ENCODE data around the gene DISC1. TPM values are rescaled to one million over a fixed set of nuclear protein-coding genes. Genes with fewer than 3 reads are reported as not detected.
"Not testable (repeated sequence)": the region's sequence is repeated elsewhere in the genome, so short reads cannot be mapped to it uniquely, and the experiment has no call there.

The DISC1 gene
- total and polyA plus RNA-seq, 7 donors: 1.2 to 14.1 (median 5.8) TPM

DNA sequence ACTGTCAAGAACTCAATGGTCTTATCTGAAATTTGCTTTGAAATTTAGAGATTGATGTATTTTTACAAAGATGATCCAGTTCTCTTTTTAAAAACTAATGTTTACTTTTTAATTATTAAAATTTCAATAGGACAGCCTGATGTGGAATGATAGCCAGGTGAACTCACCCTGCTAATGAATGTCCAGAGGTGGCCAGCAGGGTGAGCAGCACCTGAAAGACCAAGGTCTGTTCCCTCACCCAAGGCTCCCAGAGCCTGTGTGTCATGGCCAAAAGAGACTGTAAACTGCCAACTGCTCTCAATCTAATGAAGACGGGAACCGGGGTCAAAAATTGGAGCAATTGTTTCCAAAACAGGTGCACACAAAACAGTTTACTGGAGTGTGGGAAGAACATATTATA lies 340.4 kb downstream of the DISC1 start:
- TF ChIP-seq POLR2AphosphoS5 (IDR thresholded peaks at IDR 0.05): no peak
- no peak for TF ChIP-seq POLR2A (IDR thresholded peaks at IDR 0.05)
- no peak for TF ChIP-seq CTCF (IDR thresholded peaks at IDR 0.05)
- no peak for TF ChIP-seq EP300 (IDR thresholded peaks at IDR 0.05)
- H3K4me1 ChIP-seq: no peaks in the 10 kb centered on the region
- intact Hi-C loops (cut with DNase I): no loop called here
- H3K27me3 ChIP-seq: no peaks in the 10 kb centered on the region
- H3K27ac ChIP-seq: no peak overlapping the region
- H3K4me3 ChIP-seq: no peak overlapping the region
- DNase-seq: no peak
- WGBS, 2 donors: 92 to 99% methylated on average over 2 of the region's 2 CpGs
- no peaks in the 10 kb centered on the region for H3K9me3 ChIP-seq
- no peaks in the 10 kb centered on the region for H3K36me3 ChIP-seq

- DNase-seq: no peak
- TF ChIP-seq EP300 (IDR thresholded peaks at IDR 0.05) (no peak), POLR2A (IDR thresholded peaks at IDR 0.05) (no peak), POLR2AphosphoS5 (IDR thresholded peaks at IDR 0.05) (no peak), CTCF (IDR thresholded peaks at IDR 0.05) (no peak)
- intact Hi-C loops (cut with DNase I): no loop called here
- no peak overlapping the region for H3K4me3 ChIP-seq
- WGBS, 2 donors: 27 to 58% methylated on average over 1 of the region's 1 CpG
- H3K27me3 ChIP-seq: no peaks in the 10 kb centered on the region
- H3K9me3 ChIP-seq: no peaks in the 10 kb centered on the region
- no peaks in the 10 kb centered on the region for H3K4me1 ChIP-seq
- H3K27ac ChIP-seq: no peak overlapping the region
- H3K36me3 ChIP-seq: no peaks in the 10 kb centered on the region
Observed at GRCh38 chr1:231969076-231969475, 342.5 kb downstream of the DISC1 start.

- H3K9me3 ChIP-seq; H3K4me1 ChIP-seq; DNase-seq; H3K27ac ChIP-seq; H3K4me3 ChIP-seq; H3K36me3 ChIP-seq; H3K27me3 ChIP-seq; intact Hi-C loops (cut with DNase I): not testable (repeated sequence)
- WGBS, 2 donors: 93 to 94% methylated on average over 5 of the region's 5 CpGs
Observed at GRCh38 chr1:231969761-231970160, 343.2 kb downstream of the DISC1 start.

DNA sequence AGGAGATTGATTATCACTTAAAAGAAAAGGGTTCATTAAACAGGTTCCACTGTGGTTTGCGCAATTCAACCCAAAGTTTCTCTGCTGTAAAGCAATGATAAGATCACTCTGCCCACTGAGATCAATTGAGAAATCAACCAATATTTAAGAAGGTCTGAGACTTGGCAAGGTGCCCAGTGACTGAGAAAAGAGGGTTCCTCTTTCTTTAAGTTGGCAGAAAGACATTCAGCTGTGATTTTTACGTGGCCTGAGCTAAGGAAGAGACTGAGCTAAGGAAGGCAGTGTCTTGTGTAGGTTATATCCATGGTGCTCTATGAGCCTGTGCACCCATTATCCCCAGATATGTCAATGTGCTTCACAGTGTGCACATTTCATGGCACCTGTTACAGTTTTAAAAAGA lies 344.1 kb downstream of the DISC1 start:
- Histone ChIP-seq H3K4me3 (no peak overlapping the region), H3K27ac (no peak overlapping the region), H3K36me3 (no peaks in the 10 kb centered on the region), H3K9me3 (no peaks in the 10 kb centered on the region), H3K4me1 (no peaks in the 10 kb centered on the region), H3K27me3 (no peaks in the 10 kb centered on the region)
- TF ChIP-seq POLR2AphosphoS5 (IDR thresholded peaks at IDR 0.05): no peak
- intact Hi-C loops (cut with DNase I): no loop called here
- WGBS, 2 donors: 73 to 89% methylated on average over 2 of the region's 2 CpGs
- DNase-seq: no peak

GRCh38 chr1:231971397-231972110 lies 345.0 kb downstream of the DISC1 start:
- no peak for TF ChIP-seq CTCF (IDR thresholded peaks at IDR 0.05)
- TF ChIP-seq POLR2AphosphoS5 (IDR thresholded peaks at IDR 0.05): no peak
- TF ChIP-seq POLR2A (IDR thresholded peaks at IDR 0.05): no peak
- WGBS, 2 donors: 89 to 90% methylated on average over 12 of the region's 12 CpGs
- no peak for DNase-seq
- no peaks in the 10 kb centered on the region for H3K36me3 ChIP-seq
- H3K4me1 ChIP-seq: no peaks in the 10 kb centered on the region
- H3K4me3 ChIP-seq: no peak overlapping the region
- no peaks in the 10 kb centered on the region for H3K27me3 ChIP-seq
- no peak overlapping the region for H3K27ac ChIP-seq
- no peaks in the 10 kb centered on the region for H3K9me3 ChIP-seq
- intact Hi-C loops (cut with DNase I): no loop called here

DNA sequence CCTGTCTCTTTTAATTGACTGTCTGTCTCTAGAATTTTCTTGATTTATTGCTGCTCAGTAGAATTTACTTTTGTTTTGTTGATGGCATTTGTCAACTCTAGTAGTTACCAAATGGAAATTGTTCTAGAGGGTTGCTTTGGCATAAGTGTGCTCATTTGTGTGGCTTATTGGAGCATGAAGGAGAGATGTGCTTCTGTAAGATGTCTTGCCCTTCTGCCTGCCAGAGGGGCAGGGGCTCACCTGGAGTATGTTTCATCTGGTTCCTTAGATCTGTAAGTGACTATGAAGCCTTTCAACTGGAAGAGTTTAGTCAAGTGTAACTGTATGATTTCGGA lies 345.5 kb downstream of the DISC1 start:
- H3K9me3 ChIP-seq: no peaks in the 10 kb centered on the region

More for the DNA sequence above, 345.5 kb downstream of the DISC1 start:
- Histone ChIP-seq H3K27ac (no peak overlapping the region), H3K27me3 (no peaks in the 10 kb centered on the region), H3K4me3 (no peak overlapping the region), H3K4me1 (no peaks in the 10 kb centered on the region), H3K36me3 (no peaks in the 10 kb centered on the region)
- no peak for DNase-seq
- TF ChIP-seq POLR2AphosphoS5 (IDR thresholded peaks at IDR 0.05): no peak
- TF ChIP-seq POLR2A (IDR thresholded peaks at IDR 0.05): no peak
- no peak for TF ChIP-seq CTCF (IDR thresholded peaks at IDR 0.05)
- no peak for TF ChIP-seq EP300 (IDR thresholded peaks at IDR 0.05)
- intact Hi-C loops (cut with DNase I): no loop called here
- 92 to 93% methylated on average over 1 of the region's 1 CpG for WGBS, 2 donors
